Omental fat pad (tissue), 4 donors: ENCODE data around the gene LRRN3. TPM values are rescaled to one million over a fixed set of nuclear protein-coding genes. Genes with fewer than 3 reads are reported as not detected.

Experiments
- ATAC-seq: fragments of 150-250 bp; one replicate; pipeline ENCODE4 v1.9.1; 2016; ENCODE audit warnings: mild to moderate bottlenecking, moderate library complexity; ENCODE audit not compliant: low FRiP score
- DNase-seq: peaks from one replicate; pipeline ENCODE4 v3.0.0-alpha.2; 2019; ENCODE audit warnings: low spot score
- total RNA-seq, 4 donors: library from RNA; depleted of rRNA; stranded (reverse); fragments of >200 nt; gene quantifications; one replicate each; pipeline ENCODE4 v1.1.0, GENCODE V29; 2016
- TF ChIP-seq, protein P1 (sequence below), 3 donors: fragments of 450-650 bp; IDR thresholded peaks; one replicate each; pipeline ENCODE4 v1.5.1; 2016 to 2017; ENCODE audit warnings: antibody characterized with exemption in 3 of 3, mild to moderate bottlenecking in 3 of 3, moderate library complexity in 2 of 3

Gene LRRN3
- total RNA-seq, 4 donors from 2014 or later, result 1.7 to 5.3 (median 2.7) TPM

DNA sequence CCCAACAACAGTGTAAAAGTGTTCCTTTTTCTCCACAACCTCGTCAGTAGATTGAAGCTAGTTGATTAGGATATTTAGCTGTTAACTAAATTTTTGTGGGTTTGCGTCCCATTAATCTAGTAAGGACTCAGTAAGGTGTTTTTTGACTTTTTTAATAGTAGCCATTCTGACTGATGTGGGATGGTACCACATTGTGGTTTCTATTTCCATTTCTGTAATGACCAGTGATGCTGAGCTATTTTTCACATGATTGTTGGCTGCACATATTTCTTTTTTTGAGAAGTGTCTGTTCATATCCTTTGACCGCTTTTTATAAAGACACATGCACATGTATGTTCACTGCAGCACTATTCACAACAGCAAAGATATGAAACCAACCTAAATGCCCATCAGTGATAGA is 5.6 kb upstream of the LRRN3 start:
- no peak for ATAC-seq
- DNase-seq, result no peak
- TF ChIP-seq, protein P1, sequence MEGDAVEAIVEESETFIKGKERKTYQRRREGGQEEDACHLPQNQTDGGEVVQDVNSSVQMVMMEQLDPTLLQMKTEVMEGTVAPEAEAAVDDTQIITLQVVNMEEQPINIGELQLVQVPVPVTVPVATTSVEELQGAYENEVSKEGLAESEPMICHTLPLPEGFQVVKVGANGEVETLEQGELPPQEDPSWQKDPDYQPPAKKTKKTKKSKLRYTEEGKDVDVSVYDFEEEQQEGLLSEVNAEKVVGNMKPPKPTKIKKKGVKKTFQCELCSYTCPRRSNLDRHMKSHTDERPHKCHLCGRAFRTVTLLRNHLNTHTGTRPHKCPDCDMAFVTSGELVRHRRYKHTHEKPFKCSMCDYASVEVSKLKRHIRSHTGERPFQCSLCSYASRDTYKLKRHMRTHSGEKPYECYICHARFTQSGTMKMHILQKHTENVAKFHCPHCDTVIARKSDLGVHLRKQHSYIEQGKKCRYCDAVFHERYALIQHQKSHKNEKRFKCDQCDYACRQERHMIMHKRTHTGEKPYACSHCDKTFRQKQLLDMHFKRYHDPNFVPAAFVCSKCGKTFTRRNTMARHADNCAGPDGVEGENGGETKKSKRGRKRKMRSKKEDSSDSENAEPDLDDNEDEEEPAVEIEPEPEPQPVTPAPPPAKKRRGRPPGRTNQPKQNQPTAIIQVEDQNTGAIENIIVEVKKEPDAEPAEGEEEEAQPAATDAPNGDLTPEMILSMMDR (IDR thresholded peaks at IDR 0.05), result no peak

GRCh38 chr7:111086532-111086931 is 4.4 kb upstream of the LRRN3 start:
- ATAC-seq, result no peak
- TF ChIP-seq, protein P1 (IDR thresholded peaks at IDR 0.05), result no peak
- no peak for DNase-seq

GRCh38 chr7:111088328-111088727 is 2.6 kb upstream of the LRRN3 start:
- ATAC-seq, result no peak
- TF ChIP-seq, protein P1 (IDR thresholded peaks at IDR 0.05), result no peak
- no peak for DNase-seq

GRCh38 chr7:111089822-111090426 is 1.0 kb upstream of the LRRN3 start:
- DNase-seq (no peak), ATAC-seq (no peak)
- TF ChIP-seq, protein P1 (IDR thresholded peaks at IDR 0.05), result no peak

DNA sequence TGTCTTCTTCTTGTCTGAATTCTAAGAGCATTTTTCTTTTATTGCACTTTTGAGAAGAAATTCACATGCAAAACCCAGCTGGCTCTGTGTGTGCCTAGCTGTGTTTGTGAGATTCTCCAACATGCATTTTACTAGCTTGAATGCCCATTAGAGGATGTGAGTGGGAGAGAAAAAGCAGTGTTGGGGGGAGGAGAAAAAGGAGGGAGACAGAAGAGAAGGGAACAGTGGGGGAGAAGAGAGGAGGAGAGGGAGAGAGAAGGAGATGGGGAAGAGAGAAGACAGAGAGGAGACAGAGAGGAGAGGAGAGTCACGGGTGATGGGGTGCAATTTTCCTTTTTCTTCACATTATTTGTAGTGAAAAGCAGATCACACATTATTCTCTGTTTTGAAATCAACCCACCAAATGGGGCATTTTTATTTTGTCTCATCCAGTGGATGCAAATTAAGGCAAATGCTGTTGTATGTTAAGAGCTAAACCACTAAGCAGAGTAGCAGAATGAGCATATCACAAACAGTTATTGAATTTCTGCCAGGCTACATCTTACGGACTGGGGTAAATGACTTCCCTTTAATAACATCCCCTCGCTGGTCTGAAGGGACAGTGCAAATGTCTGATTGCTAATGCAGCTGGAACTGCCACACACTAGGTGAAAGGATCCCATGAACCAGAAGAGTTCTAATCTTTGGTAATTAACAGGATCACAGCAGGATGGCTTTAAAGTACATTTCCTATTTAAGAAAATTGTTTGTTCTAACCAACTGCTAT is 849 bp downstream of the LRRN3 start:
- ATAC-seq (no peak), DNase-seq (no peak)
- TF ChIP-seq, protein P1 (IDR thresholded peaks at IDR 0.05), result no peak

GRCh38 chr7:111092406-111093236 is 1.7 kb downstream of the LRRN3 start:
- no peak for ATAC-seq
- no peak for DNase-seq
- TF ChIP-seq, protein P1 (IDR thresholded peaks at IDR 0.05), result no peak
